GOT3 (cell line): ENCODE measurements around the gene WDFY2.

Source experiments
- DNase-seq: peaks from one replicate; lab custom pipeline; 2025; ENCODE audit warnings: mixed read lengths; lab: John Stamatoyannopoulos, UW

The WDFY2 gene

DNA sequence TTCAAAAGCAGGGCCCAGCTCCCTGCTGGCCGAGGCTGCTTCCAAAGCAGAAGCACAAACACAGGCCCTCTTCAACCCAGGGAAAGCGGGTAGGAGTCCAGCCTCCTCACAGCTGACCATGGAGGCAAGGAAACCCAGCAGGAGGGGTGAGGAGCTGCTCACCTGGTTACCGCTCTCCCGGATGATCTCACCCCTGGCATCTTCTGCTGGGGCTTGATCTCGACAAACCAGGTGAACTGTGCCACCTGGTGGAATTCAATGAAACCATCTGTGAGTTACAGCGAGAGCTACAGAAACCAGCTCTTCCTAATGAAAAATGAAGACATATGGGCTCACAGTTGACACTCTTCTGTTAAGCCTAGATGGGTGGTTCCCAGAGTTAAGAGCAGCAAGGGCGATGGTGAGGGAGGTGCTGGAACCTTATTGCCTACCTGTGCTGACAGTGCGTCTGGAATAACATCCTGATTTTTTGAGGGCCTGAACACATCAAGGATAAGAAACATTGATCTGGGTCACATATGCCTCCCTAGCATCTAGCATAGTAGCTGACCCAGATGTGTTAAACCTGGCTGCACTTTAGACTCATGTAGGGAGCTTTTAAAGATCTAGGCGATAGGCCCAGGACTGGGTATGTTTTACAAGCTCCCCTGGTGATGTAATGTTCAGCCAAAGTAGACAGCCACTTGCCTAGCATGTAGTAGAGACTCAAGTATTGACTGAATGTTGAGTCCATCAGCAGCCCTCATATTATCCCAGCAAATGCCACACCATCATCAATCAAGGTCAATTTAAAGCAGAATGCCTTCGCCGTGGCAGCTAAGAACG is 213.6 kb downstream of the WDFY2 start:
- DNase-seq, result no peak

DNA sequence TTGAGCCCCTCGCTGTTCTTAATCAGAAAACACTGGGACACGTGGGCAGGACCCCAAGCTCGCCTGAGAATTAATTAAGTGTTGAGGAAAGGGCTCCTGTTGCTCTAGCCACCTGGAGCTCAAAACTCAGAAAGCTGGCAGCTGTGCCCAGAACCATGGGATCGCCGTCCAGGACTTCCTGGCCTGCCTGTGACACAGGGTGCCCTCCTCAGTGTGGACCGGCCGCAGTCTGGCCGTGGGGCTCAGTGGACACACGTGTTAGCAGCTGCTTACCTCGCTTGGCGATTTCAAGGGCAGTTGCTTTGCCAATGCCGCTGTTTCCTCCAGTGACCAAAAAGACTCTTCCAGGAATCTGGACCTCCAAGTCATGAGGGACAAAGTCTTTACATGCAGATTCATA is 215.0 kb downstream of the WDFY2 start:
- DNase-seq, result no peak

DNA sequence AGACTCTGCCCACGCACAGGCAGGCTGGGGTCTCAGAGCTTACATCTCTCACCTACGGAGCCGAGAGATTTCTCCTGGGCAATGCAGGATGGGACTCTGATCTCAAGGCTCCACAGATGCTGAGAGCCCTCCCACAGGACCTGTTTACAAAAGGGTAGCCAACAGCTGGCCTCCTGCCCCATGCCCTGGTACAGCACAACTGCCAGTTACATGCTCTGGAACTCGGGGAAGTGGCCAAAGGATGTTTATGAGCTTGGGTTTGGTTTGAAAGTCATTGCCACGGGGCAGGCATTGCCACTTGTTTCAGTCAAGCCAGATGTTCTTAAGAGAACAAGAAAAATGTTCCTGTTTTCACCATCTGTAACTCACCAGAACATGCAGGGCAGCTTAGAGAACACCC is 216.2 kb downstream of the WDFY2 start:
- no peak for DNase-seq

DNA sequence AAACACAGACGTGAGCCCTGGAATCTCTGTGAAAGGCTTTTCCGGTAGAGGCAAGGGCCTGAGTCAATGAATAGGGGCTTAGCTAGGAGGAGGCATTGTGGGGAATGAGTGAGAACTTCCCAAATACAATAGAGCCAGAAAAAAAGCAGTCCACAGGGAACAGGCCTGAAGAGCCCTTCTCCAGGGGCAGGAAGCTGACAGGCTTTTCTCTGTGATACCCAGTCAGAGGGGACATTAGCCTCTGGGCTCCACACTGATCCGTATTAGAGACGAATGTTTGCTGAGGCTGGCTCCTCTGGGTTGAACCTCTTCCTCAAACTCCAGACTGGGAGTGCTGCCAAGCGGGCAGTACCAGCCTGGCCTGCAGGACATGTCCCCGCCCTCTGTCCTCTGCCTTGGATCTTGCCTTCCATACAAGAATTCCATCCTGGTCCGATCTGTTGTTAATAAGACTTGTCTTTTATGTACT is 217.4 kb downstream of the WDFY2 start:
- DNase-seq, result no peak

DNA sequence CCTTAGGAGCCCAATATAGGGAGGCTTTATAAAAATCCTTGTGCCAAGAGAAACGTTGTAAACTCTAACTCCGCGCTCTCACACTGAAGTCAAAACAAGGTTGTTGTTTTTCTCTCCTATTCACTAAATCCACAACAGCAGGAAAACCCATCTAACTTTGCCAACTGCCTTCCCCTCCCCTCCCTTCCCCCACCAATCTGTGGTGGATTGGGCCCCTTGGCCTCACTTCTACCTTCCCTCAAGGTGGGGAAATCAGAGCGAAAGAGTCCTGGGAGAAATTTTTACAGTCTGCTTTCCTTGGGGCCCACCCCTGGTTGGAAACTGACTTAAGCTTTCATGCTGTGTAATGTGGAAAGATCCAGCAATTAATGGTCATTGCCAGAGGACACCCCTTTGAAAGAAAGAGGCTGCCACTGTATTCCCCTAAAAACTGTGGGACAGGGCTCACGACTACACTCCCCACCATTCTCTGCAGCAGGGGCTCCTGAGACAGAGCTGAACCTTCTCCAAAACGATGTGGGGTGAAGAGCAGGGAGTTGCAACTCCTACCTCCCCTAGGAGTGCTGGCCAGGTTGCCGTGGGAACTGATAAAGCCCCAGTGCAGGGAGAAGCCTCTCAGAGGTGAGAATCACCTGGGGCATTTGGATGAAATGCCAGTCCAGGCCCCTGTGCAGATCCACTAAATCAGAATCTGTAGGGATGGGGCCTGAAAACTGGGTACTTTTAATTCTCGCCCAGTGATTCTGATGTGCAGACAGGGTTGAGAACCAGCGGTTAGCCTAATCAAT is 218.6 kb downstream of the WDFY2 start:
- DNase-seq, result no peak

DNA sequence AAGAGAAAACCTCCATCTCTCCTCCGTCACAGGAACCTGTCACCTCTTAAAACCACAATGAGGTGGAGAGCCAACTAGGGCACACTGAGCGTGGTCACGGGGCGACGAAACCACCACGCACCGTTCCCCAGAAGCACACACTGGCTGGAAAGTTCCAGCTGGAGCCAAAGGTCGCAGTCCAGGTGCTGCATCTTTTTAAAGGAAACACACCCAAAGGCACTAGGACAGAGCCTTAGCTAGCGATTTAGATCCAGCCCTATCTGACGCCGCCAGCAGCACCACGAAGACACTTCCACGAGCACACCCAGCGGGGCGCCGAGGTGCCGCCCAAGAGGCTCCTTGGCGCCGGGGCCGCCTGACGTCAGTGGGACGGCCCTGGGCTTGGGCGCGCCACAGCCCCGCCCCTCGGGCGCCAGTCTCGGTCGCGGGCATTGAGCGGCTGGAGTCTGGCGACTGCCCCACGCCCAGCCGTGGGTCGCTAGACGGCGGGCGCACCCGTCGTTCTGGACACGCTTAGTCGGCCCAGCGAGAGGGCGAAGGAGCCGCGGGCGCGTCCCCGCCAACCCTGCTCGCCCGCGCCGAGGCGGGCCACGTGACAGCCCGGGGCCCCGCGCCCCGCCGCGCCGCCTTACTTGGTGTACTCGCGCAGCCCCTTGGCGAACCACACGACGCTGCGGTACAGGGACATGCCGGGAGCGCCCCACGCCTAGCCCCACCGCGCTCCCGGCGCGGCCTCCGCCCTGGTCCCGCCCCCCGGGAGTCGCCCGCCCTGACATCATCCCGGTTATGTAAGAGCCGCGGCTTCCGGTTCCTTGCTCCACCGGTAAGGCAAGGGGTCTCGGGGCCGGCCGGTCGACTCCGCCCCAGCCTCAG is 219.4 kb downstream of the WDFY2 start, which contains the start of gene DHRS12:
Gene DHRS12 (minus strand): TSS at position 742 of the 873 bp plus-strand sequence. CDS start 4,504 bp downstream, outside the sequence.
- DNase-seq, result peak; percentile 30

DNA sequence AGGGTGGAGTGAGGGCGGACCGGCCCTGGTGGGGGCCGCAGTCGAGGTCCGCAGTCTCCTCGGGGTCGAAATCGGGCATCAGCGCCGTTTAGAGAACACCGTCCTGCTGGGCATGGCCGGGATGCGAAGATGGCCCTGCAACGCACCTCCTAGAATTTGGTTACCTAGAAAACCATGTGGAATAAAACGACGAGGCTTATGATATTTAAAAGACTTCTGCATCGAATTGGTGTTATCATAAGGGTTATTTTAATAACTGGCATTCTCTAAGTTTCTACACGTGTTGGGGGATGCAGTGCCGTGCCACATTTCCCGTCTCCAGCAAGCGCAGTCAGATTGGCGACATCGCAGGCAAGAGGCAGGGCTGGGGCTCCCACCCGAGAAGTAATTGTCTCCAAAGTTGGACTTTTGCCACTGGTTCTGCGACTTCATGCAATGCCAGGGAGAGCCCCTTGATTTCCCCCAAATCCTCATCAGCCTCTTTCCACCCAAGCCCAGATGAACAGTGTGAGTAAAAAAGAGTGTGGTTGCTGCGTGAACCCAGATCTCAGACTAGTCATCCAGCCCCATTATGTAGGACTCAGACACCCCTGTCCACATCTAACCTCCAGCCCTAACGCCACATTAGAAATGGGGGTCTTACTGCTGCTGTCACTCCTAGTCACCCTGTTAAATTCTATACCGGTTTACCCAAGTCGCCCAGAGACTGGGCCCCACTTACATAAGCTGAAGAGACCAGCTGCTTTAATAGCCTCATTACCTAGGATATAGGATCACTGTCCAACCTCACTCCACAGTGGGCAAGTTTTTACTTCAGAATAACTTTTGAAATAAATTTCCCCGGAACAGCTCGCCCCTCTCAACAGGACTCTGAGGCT is 220.3 kb downstream of the WDFY2 start:
- DNase-seq, result no peak

DNA sequence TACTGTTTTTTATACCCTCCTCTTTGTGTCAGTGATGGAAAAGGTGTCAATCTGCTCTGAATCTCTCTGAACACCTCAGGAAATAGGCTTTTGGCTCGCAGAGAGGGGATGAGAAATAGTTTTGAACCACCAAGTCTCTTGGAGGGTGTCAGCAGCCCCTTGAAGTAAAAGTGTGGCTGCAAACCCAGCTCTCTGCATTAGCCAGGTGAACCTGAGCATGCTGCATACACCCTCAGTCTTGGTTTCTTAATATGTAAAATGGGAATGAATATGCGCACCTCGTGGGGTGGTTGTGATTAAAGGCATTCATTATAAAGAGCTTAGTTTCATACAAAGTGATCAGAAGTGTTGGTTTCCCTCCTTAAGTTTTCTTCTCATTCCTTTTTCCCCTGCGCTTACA is 221.1 kb downstream of the WDFY2 start:
- no peak for DNase-seq

DNA sequence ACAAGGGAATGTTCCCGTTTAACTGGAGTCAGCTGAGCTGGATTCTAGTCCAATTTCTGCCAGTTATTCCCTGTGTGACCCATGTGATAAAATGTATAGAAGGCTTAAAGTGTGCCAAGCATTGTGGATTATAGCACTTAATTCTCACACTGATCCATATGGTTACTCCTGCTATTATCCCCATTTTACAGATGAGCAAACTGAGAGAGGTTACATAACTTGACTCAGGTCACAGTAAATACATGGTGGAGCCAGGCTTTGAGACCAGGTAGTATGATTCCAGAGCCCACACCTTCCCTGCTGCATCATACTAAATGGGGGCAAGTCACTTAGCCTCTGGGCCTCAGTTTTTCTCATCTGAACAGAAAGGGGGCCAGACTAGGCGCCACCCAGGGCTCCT is 221.7 kb downstream of the WDFY2 start:
- no peak for DNase-seq

DNA sequence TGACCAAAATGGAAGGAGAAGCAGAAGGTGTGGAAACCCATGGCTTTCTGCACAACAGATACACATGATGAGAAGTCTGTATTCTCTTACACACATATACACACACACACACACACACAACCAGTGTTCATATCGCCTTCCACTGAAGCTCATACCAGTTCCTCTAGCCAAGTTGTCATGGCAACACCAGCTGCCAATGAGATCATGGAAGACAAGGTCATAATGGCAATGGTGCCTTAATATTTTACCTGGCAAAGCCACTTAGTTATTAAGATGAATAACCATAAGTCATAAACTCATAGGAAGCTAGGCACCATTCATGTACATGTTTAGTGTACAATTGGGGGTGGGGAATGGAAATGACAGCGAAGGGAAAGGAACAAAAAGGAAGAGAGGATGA is 222.3 kb downstream of the WDFY2 start:
- no peak for DNase-seq

DNA sequence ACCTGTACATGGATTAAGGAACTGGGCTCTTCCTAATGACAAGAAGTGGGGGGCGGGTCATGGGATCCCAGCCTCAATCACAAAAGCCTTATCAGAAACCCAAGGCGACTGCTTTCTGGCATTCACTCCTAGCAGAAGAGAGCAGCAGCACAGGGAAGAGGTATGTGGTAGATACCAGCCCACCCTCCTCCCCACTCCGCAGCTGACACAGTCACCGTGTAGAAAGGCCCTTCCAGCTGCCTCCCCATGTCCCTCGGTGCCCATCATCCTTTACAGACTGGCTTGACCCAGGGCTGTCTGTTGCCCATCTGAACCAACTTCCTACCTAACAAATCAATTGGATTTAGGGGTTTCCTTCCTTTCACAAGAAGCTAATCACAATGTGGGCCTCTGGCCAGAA is 222.8 kb downstream of the WDFY2 start:
- DNase-seq, result no peak

DNA sequence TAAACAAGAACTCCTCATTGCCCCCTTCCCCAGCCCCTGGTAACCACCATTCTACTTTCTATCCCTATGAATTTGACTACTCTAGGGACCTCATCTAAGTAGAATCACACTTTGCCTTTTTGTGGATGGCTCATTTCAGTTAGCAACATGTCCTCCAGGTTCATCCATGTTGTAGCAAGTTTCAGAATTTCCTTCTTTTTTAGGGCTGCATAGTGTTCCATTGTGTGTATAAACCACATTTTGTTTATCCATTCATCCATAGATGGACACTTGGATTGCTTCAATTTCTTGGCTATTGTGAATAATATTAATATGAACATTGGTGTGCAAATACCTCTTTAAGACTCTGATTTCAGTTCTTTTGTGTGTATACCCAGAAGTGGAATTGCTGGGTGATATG is 224.5 kb downstream of the WDFY2 start:
- no peak for DNase-seq

DNA sequence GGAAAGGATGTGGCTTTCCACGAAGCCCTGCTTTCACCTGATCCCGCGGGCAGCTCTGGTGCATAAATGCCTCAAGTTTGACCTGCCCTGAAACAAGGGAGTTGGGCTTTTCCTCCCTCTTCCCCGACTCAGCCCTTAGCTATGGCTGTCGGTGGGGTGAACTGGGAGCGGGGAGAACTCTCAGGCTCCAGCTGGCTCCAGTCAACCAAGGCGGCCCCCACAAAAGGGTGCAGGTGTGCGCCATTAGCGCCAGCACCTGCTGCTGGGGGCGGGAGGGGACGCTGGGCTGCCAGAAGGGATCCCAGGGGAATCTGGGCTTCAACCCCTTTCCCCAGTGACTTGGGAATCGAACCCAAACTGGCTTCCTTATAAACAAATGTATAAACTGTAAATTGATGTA is 226.8 kb downstream of the WDFY2 start:
- DNase-seq, result no peak

DNA sequence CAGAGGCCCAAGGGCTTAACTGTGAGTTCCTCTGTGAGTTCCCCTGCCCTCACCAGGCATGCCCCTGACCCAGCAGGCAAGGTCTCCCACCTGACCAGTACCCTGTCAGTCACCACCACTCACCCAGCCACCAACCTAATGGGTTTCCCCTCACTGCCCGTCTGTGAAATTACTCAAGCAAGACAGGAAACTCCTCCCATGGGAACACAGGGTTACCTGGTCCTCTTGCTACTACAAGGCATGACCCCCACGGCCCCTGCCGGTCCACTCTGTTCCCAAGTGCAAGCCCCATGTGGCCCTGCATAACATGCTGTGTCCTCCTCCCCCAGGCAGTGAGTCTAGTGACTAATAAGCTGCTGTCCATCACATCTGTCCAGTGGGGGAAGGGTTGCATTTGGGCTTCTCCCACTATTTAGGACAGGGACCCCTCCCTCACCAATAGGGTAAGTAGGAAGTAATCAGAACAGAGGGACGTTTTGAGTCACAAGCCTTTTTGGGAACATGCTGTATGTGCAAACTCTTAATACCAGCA is 227.7 kb downstream of the WDFY2 start:
- no peak for DNase-seq

DNA sequence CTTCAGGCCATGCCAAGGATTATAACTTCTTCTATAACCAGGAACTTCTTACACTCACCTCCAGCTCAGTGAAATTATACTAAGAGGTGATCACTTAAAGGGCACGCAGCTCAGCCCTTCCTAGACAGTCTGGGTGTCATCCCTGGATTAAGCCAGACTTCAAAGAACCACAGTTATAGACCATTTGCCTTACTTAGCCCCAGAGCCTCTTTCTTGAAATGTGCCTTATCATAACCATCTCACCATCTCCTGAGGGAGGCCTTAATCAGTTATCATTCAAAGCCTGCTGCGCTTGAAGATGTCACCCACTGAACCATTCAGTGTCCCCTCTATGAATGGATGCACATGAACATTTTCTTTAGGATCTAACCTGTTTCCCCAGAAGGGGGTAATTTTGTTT is 229.8 kb downstream of the WDFY2 start:
- no peak for DNase-seq

DNA sequence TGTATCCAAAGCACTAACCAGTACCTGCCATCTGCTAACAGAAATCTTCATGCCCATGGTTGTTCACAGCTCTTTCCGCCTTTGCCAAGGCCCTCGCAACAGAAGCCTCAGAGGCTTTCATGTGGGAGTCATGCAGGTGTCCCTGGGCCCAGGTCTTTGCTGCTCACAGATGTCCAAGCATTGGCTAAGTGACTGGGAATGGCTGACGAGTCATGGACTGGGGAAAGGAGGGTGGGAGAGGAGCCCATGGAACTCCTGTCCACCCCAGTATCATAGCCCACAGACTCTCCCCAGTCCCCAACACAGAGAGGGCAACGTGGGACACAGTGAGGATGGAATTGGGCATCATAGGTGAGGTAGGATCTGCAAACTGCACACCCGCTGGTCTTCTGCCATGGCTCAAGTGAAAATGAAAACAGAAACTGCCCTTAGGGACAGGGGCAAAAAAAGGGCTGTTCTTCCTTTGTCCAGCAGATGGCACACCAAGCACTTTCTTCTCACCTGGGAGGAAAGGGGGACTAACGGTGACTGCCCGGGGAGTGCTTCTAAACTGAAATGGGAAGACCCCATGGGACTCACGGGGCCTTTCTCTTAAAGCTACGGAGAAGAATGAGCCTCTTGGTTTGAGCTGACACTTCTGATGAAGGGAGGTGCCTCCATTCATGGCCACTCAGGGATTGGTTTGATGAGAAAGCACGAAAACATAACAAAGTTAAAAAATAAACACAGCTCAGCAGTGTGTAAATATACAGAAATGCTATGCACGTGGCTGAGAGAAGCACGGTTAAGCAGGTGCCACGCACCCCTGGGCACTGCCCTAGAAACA is 230.8 kb downstream of the WDFY2 start:
- DNase-seq, result peak; percentile 19

DNA sequence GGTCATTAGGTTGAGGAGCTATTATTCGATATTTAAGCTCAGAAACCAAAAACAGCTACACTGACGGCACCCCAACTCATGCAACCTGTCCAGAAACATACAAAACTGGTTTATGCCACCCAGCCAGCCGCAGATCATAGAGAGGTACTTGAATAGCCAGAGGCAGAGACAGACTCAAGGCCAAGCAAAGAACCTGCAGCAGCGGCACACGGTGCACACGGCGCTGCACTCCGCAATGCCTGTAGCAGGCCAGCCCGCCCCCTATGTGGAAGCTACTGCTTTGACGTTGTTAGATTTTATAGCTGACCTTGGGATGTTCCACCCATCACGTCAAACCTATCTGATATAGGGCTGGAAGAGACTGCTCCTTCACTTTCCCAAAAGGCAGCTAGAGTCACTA is 231.6 kb downstream of the WDFY2 start:
- DNase-seq, result no peak

DNA sequence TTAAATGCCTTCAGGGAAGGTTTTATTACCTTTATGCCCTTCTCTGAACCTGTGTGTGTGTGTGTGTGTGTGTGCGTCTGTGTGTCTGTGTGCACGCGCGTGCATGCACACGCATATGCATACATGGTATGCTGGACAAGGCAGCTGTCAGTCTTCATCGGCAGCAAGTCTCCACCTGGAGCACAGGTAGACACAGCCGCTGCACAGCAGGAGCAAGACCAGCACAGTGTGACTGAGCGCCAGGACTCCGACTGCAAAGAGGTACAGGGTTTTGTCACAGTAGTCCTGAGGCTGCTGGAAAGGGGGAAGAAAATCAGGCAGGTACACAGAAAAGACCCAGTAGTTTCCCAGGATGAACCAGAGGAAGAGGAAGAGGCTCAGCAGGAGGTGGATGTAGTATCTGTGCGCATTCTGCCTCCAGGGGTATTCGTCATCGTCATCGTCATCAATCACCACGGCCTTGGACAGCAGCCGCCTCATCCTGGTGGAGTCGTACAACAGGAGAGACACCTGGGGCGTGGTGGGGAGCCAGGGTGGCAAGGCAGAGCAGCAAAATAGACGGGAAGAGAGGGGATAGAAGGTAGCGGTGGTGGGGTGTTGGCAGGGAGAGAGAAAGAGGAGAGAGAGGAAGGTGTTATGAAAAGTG is 232.5 kb downstream of the WDFY2 start:
- DNase-seq, result no peak
